Muscle layer of colon (tissue), 2 donors: ENCODE measurements around the gene B3GNT7.
A peak's percentile ranks its signal among the peaks of the same experiment; 100 is the strongest.

Source experiments
- H3K27ac ChIP-seq: one replicate; pipeline ENCODE4 v1.7.0; 2013; ENCODE audit warnings: low read depth, mild to moderate bottlenecking, low read length, moderate library complexity
- H3K27me3 ChIP-seq, 2 donors: one replicate each; pipeline ENCODE4 v1.7.0; 2013; ENCODE audit warnings: low read length in 2 of 2, mild to moderate bottlenecking in 2 of 2; ENCODE audit not compliant: insufficient read depth in 2 of 2, control insufficient read depth in 1 of 2
- H3K36me3 ChIP-seq: one replicate; pipeline ENCODE4 v1.7.0; 2013; ENCODE audit warnings: mild to moderate bottlenecking, low read length; ENCODE audit not compliant: insufficient read depth
- H3K4me1 ChIP-seq: one replicate; pipeline ENCODE4 v1.7.0; 2013; ENCODE audit warnings: mild to moderate bottlenecking, low read length; ENCODE audit not compliant: insufficient read depth
- H3K4me3 ChIP-seq, 2 donors: one replicate each; pipeline ENCODE4 v1.7.0; 2013; ENCODE audit warnings: low read length in 2 of 2, low read depth in 1 of 2, mild to moderate bottlenecking in 1 of 2, moderate library complexity in 1 of 2
- H3K9ac ChIP-seq: one replicate; pipeline ENCODE4 v1.7.0; 2013; ENCODE audit warnings: low read length
- H3K9me3 ChIP-seq: one replicate; pipeline ENCODE4 v1.7.0; 2013; ENCODE audit warnings: mild to moderate bottlenecking, low read length
- donor health status: abdominal sarcoma.
- donor health status: Adenocarcinoma of cecum.

The B3GNT7 gene

GRCh38 chr2:231410293-231411004, 14.9 kb downstream of the B3GNT7 start:
- no peaks in the 10 kb centered on the region for H3K27me3 ChIP-seq
- no peak overlapping the region for H3K27ac ChIP-seq
- peaks cover 10% of the 10 kb centered on the region for H3K4me1 ChIP-seq
- no peaks in the 10 kb centered on the region for H3K9me3 ChIP-seq
- no peak overlapping the region for H3K9ac ChIP-seq
- H3K36me3 ChIP-seq = no peaks in the 10 kb centered on the region
- no peak overlapping the region for H3K4me3 ChIP-seq

- peak overlapping the region in 1 of 2 donors; percentile 63 for H3K4me3 ChIP-seq
- H3K27ac ChIP-seq = no peak overlapping the region
- no peak overlapping the region for H3K9ac ChIP-seq
Measured at GRCh38 chr2:231411237-231411636, 15.7 kb downstream of the B3GNT7 start.

GRCh38 chr2:231411831-231412617, 16.5 kb downstream of the B3GNT7 start:
- Histone ChIP-seq H3K9ac (peak overlapping the region; percentile 65), H3K4me1 (peaks cover 10% of the 10 kb centered on the region), H3K27ac (peak overlapping the region; percentile 24), H3K27me3 (no peaks in the 10 kb centered on the region), H3K4me3 (peak overlapping the region; percentile 63 to 74), H3K36me3 (no peaks in the 10 kb centered on the region), H3K9me3 (no peaks in the 10 kb centered on the region)

More at GRCh38 chr2:231411237-231411636, 15.7 kb downstream of the B3GNT7 start:
- Histone ChIP-seq H3K36me3 (no peaks in the 10 kb centered on the region), H3K27me3 (no peaks in the 10 kb centered on the region), H3K9me3 (no peaks in the 10 kb centered on the region), H3K4me1 (peaks cover 10% of the 10 kb centered on the region)

GRCh38 chr2:231412618-231412963, 17.1 kb downstream of the B3GNT7 start:
- Histone ChIP-seq H3K36me3 (no peaks in the 10 kb centered on the region), H3K9ac (peak overlapping the region; percentile 14), H3K4me1 (peaks cover 10% of the 10 kb centered on the region), H3K27me3 (no peaks in the 10 kb centered on the region), H3K4me3 (peak overlapping the region in 1 of 2 donors; percentile 63), H3K27ac (peak overlapping the region; percentile 24), H3K9me3 (no peaks in the 10 kb centered on the region)

GRCh38 chr2:231413456-231413855, 17.9 kb downstream of the B3GNT7 start:
- H3K36me3 ChIP-seq = no peaks in the 10 kb centered on the region
- H3K4me3 ChIP-seq = no peak overlapping the region
- no peak overlapping the region for H3K27ac ChIP-seq
- no peaks in the 10 kb centered on the region for H3K9me3 ChIP-seq
- H3K4me1 ChIP-seq = peaks cover 10% of the 10 kb centered on the region
- no peaks in the 10 kb centered on the region for H3K27me3 ChIP-seq
- no peak overlapping the region for H3K9ac ChIP-seq

GRCh38 chr2:231413921-231414476, 18.5 kb downstream of the B3GNT7 start:
- H3K36me3 ChIP-seq = no peaks in the 10 kb centered on the region
- no peak overlapping the region for H3K27ac ChIP-seq
- H3K4me1 ChIP-seq = peaks cover 10% of the 10 kb centered on the region
- H3K9ac ChIP-seq = no peak overlapping the region
- H3K9me3 ChIP-seq = no peaks in the 10 kb centered on the region
- no peak overlapping the region for H3K4me3 ChIP-seq
- no peaks in the 10 kb centered on the region for H3K27me3 ChIP-seq

GRCh38 chr2:231415029-231415428, 19.5 kb downstream of the B3GNT7 start:
- no peaks in the 10 kb centered on the region for H3K9me3 ChIP-seq
- H3K4me1 ChIP-seq = peaks cover 10% of the 10 kb centered on the region
- H3K27me3 ChIP-seq = no peaks in the 10 kb centered on the region
- H3K36me3 ChIP-seq = no peaks in the 10 kb centered on the region
- no peak overlapping the region for H3K4me3 ChIP-seq
- H3K9ac ChIP-seq = no peak overlapping the region
- no peak overlapping the region for H3K27ac ChIP-seq

- no peaks in the 10 kb centered on the region for H3K9me3 ChIP-seq
- H3K9ac ChIP-seq = no peak overlapping the region
- H3K27me3 ChIP-seq = no peaks in the 10 kb centered on the region
- no peaks in the 10 kb centered on the region for H3K36me3 ChIP-seq
- H3K4me3 ChIP-seq = no peak overlapping the region
- no peak overlapping the region for H3K27ac ChIP-seq
- no peaks in the 10 kb centered on the region for H3K4me1 ChIP-seq
Measured at GRCh38 chr2:231418820-231419640, 23.5 kb downstream of the B3GNT7 start.

- Histone ChIP-seq H3K4me3 (no peak overlapping the region), H3K27ac (no peak overlapping the region), H3K9me3 (no peaks in the 10 kb centered on the region), H3K9ac (no peak overlapping the region), H3K4me1 (no peaks in the 10 kb centered on the region), H3K36me3 (no peaks in the 10 kb centered on the region), H3K27me3 (no peaks in the 10 kb centered on the region)
Measured at GRCh38 chr2:231421051-231421580, 25.6 kb downstream of the B3GNT7 start.

GRCh38 chr2:231422056-231422455, 26.5 kb downstream of the B3GNT7 start:
- Histone ChIP-seq H3K36me3 (no peaks in the 10 kb centered on the region), H3K9ac (no peak overlapping the region), H3K27me3 (no peaks in the 10 kb centered on the region), H3K4me3 (no peak overlapping the region), H3K9me3 (no peaks in the 10 kb centered on the region), H3K27ac (no peak overlapping the region), H3K4me1 (no peaks in the 10 kb centered on the region)

- Histone ChIP-seq H3K27me3 (no peaks in the 10 kb centered on the region), H3K36me3 (no peaks in the 10 kb centered on the region), H3K27ac (no peak overlapping the region), H3K4me3 (no peak overlapping the region), H3K9ac (no peak overlapping the region), H3K4me1 (no peaks in the 10 kb centered on the region), H3K9me3 (no peaks in the 10 kb centered on the region)
Measured at GRCh38 chr2:231423176-231423575, 27.7 kb downstream of the B3GNT7 start.
